MCF 10A (cell line): ENCODE results near the gene TRDMT1. TPM values are rescaled to one million over a fixed set of nuclear protein-coding genes. Genes with fewer than 3 reads are reported as not detected.

Experiments
- BruUV-seq: library from RNA; stranded (reverse); fragments of 400-500 nt; replicated peaks from 2 replicates; lab custom pipeline; 2021; lab: Mats Ljungman, UMichigan
- CTCF ChIA-PET: fragments of 300-600 bp; sonication (Branson Sonifier 250); formaldehyde crosslinking; extraction: SDS; loops from one replicate; lab custom pipeline; 2021; ENCODE audit warnings: antibody characterized with exemption, inconsistent platforms; lab: Yijun Ruan, JAX
- POLR2A ChIA-PET: fragments of 300-600, 350-650 bp; sonication (Branson Sonifier 250); formaldehyde crosslinking; extraction: SDS; loops from one replicate; lab custom pipeline; 2020; ENCODE audit warnings: antibody characterized with exemption, inconsistent platforms; lab: Yijun Ruan, JAX
- DNase-seq: peaks from one replicate; pipeline ENCODE4 v3.0.0-alpha.2; 2018; ENCODE audit not compliant: unreplicated experiment
- H3K27ac Mint-ChIP-seq: one replicate; pipeline ENCODE4 v1.8.0; 2022; ENCODE audit warnings: mild to moderate bottlenecking, low read depth, mixed read lengths; ENCODE audit not compliant: unreplicated experiment
- H3K27me3 Mint-ChIP-seq: one replicate; pipeline ENCODE4 v1.8.0; 2022; ENCODE audit warnings: mixed read lengths; ENCODE audit not compliant: insufficient read depth, unreplicated experiment
- H3K36me3 Mint-ChIP-seq: one replicate; pipeline ENCODE4 v1.8.0; 2022; ENCODE audit warnings: mild to moderate bottlenecking, moderate library complexity, mixed read lengths; ENCODE audit not compliant: insufficient read depth, unreplicated experiment
- H3K4me1 Mint-ChIP-seq: one replicate; pipeline ENCODE4 v1.8.0; 2022; ENCODE audit warnings: mixed read lengths; ENCODE audit not compliant: insufficient read depth, unreplicated experiment
- H3K4me3 Mint-ChIP-seq: one replicate; pipeline ENCODE4 v1.8.0; 2022; ENCODE audit warnings: mild to moderate bottlenecking, moderate library complexity, mixed read lengths; ENCODE audit not compliant: unreplicated experiment
- H3K9me3 Mint-ChIP-seq: one replicate; pipeline ENCODE4 v1.8.0; 2022; ENCODE audit warnings: mixed read lengths; ENCODE audit not compliant: unreplicated experiment
- CTCF ChIP-seq: fragments of 200-600 bp; IDR thresholded peaks from one replicate; pipeline ENCODE4 v1.8.0; 2022; ENCODE audit warnings: antibody characterized with exemption, mild to moderate bottlenecking; ENCODE audit not compliant: unreplicated experiment
- intact Hi-C: fragments of 100-400 bp; cut with micrococcal nuclease; formaldehyde crosslinking; loops from 2 replicates; pipeline ENCODE4 v1.14.1; 2022
- total RNA-seq: library from RNA; stranded (reverse); gene quantifications from 2 replicates; pipeline ENCODE4 v1.2.3, GENCODE V29; 2022

Gene TRDMT1
- total RNA-seq, 1 experiment from 2014 or later: 8.7 TPM

DNA sequence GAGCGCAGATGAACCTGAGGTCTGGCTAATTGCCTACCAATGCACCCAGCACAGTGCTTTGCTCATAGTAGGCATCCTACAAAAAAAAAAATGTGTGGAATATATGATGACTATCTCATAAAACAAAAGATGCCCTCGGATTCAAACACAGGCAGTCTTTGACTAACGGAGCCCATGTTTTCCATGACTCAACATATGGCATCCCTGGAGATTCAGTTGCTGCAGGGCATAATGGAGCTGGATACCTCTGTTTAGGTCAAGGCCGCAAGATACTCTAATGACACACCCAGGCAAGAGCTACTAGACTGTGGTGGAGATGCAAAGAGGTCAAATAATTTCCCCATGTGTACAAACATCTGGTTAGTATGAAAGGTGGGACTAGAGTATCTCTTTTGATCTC is 88.1 kb downstream of the TRDMT1 start:
- H3K4me3 Mint-ChIP-seq: no peak overlapping the region
- CTCF ChIA-PET: no interaction called here
- BruUV-seq: no TSS peak

DNA sequence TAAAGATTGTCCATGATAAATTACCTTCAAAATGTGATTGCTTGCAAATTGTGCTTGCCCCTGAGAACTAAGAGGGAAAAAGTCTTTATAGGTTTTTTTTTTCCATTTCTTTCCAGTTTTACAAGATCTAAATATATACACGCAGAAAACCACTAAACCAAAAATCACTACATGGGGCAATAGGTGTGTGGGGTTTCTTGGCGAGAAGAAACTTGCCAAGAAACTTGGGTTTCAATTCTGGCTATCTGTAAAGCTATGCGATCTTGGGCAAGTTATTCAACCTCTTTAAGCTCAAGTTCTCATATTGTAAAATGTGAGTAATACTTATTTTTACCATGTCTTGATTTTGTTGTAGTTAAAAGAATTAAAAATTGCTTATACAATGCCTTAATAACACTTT is 88.9 kb downstream of the TRDMT1 start:
- intact Hi-C loops: no loop called here
- BruUV-seq: no TSS peak
- TF ChIP-seq CTCF: no peak
- ChIA-PET POLR2A (interaction anchor here (0.9 to 1.2 kb wide), 2 partner anchors 43 to 90 kb away, joined by 4 read pairs; no protein-coding TSS in a partner anchor), CTCF (no interaction called here)
- Mint-ChIP-seq H3K27me3 (no peaks in the 10 kb centered on the region), H3K27ac (no peak overlapping the region), H3K4me3 (no peak overlapping the region), H3K4me1 (peaks cover 16% of the 10 kb centered on the region), H3K36me3 (no peaks in the 10 kb centered on the region), H3K9me3 (no peaks in the 10 kb centered on the region)
- no peak for DNase-seq

More for the DNA sequence above, 88.1 kb downstream of the TRDMT1 start:
- no peak for TF ChIP-seq CTCF
- Mint-ChIP-seq H3K36me3 (no peaks in the 10 kb centered on the region), H3K27me3 (no peaks in the 10 kb centered on the region), H3K9me3 (no peaks in the 10 kb centered on the region), H3K4me1 (peaks cover 16% of the 10 kb centered on the region), H3K27ac (no peak overlapping the region)
- intact Hi-C loops: no loop called here
- peak; percentile 68 for DNase-seq
- POLR2A ChIA-PET: interaction anchor here (0.6 to 1.2 kb wide), 4 partner anchors 38 to 92 kb away, joined by 3 to 4 read pairs (median 4); no protein-coding TSS in a partner anchor

DNA sequence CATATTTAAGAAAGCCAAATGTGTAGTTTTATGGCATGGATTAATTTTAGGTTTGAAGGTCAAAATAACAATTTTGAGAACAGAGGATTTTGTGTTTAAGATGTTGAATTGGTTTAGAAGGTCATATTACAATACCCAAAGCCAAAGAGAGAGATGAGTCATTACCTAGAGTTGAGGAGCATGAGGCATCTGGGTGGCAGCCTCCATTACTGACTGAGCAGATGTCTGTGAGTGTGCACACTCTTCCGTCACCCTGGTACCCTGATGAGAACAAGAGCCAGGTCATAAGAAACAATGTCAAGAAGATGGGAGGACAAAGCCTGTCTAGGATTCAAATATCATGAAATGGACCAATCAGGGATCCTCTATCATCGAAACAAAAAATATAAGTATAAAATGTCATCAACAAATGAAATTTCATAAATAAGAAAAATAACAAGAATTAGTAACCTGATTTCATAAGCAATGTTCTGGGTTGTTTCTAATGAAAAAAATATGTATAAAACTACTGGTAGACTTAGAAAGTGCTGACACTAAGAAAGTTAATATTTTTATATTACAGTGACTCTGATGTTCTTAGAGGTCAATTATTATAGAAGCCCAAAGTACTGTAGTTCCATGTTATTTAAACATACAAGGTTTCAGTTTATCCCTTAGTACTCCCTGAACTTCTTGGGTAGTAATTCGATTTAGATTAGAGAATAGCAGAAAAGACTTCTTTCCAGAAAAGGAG is 91.8 kb downstream of the TRDMT1 start:
- POLR2A ChIA-PET: interaction anchor here (0.7 kb wide), 1 partner anchor 34 kb away, joined by 3 read pairs; no protein-coding TSS in a partner anchor
- TF ChIP-seq CTCF: no peak
- Mint-ChIP-seq H3K9me3 (no peaks in the 10 kb centered on the region), H3K4me3 (no peak overlapping the region), H3K27ac (no peak overlapping the region), H3K36me3 (no peaks in the 10 kb centered on the region), H3K27me3 (no peaks in the 10 kb centered on the region), H3K4me1 (peaks cover 16% of the 10 kb centered on the region)
- no TSS peak for BruUV-seq
- DNase-seq: peak; percentile 64
- intact Hi-C loops: no loop called here
- CTCF ChIA-PET: no interaction called here

GRCh38 chr10:17109046-17109445 is 92.4 kb downstream of the TRDMT1 start:
- DNase-seq: no peak
- TF ChIP-seq CTCF: no peak
- peaks cover 12% of the 10 kb centered on the region for H3K4me1 Mint-ChIP-seq
- intact Hi-C loops: no loop called here
- POLR2A ChIA-PET: interaction anchor here (0.7 kb wide), 1 partner anchor 35 kb away, joined by 3 read pairs; no protein-coding TSS in a partner anchor
- H3K27me3 Mint-ChIP-seq: no peaks in the 10 kb centered on the region
- no peaks in the 10 kb centered on the region for H3K9me3 Mint-ChIP-seq
- no peaks in the 10 kb centered on the region for H3K36me3 Mint-ChIP-seq
- no peak overlapping the region for H3K4me3 Mint-ChIP-seq
- BruUV-seq: no TSS peak
- CTCF ChIA-PET: no interaction called here
- no peak overlapping the region for H3K27ac Mint-ChIP-seq
